ENCODE results near the gene HLF.

Gene HLF

GRCh38 chr17:55275894-55276804, 11.4 kb downstream of the HLF start:
- DNase-seq: no peak

GRCh38 chr17:55278173-55278961, 13.6 kb downstream of the HLF start:
- no peak for DNase-seq

GRCh38 chr17:55279203-55279602, 14.4 kb downstream of the HLF start:
- DNase-seq: no peak

GRCh38 chr17:55279788-55280187, 15.0 kb downstream of the HLF start:
- no peak for DNase-seq

- DNase-seq: no peak
These were observed 15.5 kb downstream of the HLF start for GRCh38 chr17:55280212-55280611.

GRCh38 chr17:55281649-55282378, 17.1 kb downstream of the HLF start:
- no peak for DNase-seq

- DNase-seq: no peak
These were observed 17.6 kb downstream of the HLF start for GRCh38 chr17:55282379-55282702.

- DNase-seq: no peak
These were observed 18.0 kb downstream of the HLF start for GRCh38 chr17:55282741-55283140.

GRCh38 chr17:55283256-55283965, 18.7 kb downstream of the HLF start:
- no peak for DNase-seq

- DNase-seq: no peak
These were observed 19.5 kb downstream of the HLF start for GRCh38 chr17:55284001-55284884.

GRCh38 chr17:55284944-55285339, 20.2 kb downstream of the HLF start:
- DNase-seq: no peak

- no peak for DNase-seq
These were observed 20.9 kb downstream of the HLF start for GRCh38 chr17:55285340-55286301.

GRCh38 chr17:55286681-55287589, 22.2 kb downstream of the HLF start:
- no peak for DNase-seq

GRCh38 chr17:55288356-55289105, 23.8 kb downstream of the HLF start:
- no peak for DNase-seq

- no peak for DNase-seq
These were observed 24.3 kb downstream of the HLF start for GRCh38 chr17:55289106-55289446.

GRCh38 chr17:55289978-55290377, 25.2 kb downstream of the HLF start:
- DNase-seq: no peak

- DNase-seq: no peak
These were observed 25.8 kb downstream of the HLF start for GRCh38 chr17:55290492-55291113.

- DNase-seq: no peak
These were observed 26.4 kb downstream of the HLF start for GRCh38 chr17:55291114-55291507.

Data from CD4-positive, alpha-beta T cell treated with Interleukin-17A for 1 hour (primary cell).